Spleen (tissue), 11 donors: ENCODE data around the gene PCYT1B. TPM values are rescaled to one million over a fixed set of nuclear protein-coding genes. Genes with fewer than 3 reads are reported as not detected.

ENCODE experiments used
- DNase-seq: peaks from one replicate; pipeline ENCODE4 v3.0.0-alpha.2; 2020
- H3K27ac ChIP-seq, 8 donors: fragments of 200-600 bp; sonication (generic) in 7 of 8; 1 replicate in 4 of 8; 2 replicates in 4 of 8; pipeline versions ENCODE4 v1.5.0 to v1.8.0; 2016 to 2021; ENCODE audit warnings: inconsistent platforms in 4 of 8, mild to moderate bottlenecking in 4 of 8, moderate library complexity in 1 of 8
- H3K27me3 ChIP-seq, 7 donors: fragments of 200-600 bp; sonication (generic) in 6 of 7; replicated peaks in 1 of 7; 1 replicate in 4 of 7; 2 replicates in 3 of 7; pipeline versions ENCODE4 v1.5.0 to v1.8.0; 2016 to 2021; ENCODE audit warnings: inconsistent platforms in 3 of 7, mild to moderate bottlenecking in 1 of 7
- H3K36me3 ChIP-seq, 6 donors: fragments of 200-600 bp; sonication (generic) in 5 of 6; 1 replicate in 4 of 6; 2 replicates in 2 of 6; pipeline versions ENCODE4 v1.5.0 to v1.8.0; 2016 to 2021; ENCODE audit warnings: inconsistent platforms in 2 of 6
- H3K4me1 ChIP-seq, 6 donors: fragments of 200-600 bp; sonication (generic) in 5 of 6; 1 replicate in 3 of 6; 2 replicates in 3 of 6; pipeline versions ENCODE4 v1.5.0 to v1.8.0; 2016 to 2021; ENCODE audit warnings: inconsistent platforms in 3 of 6
- H3K4me3 ChIP-seq, 8 donors: fragments of 200-600 bp; sonication (generic) in 7 of 8; 1 replicate in 4 of 8; 2 replicates in 4 of 8; pipeline versions ENCODE4 v1.5.0 to v1.8.0; 2016 to 2021; ENCODE audit warnings: inconsistent platforms in 4 of 8, mild to moderate bottlenecking in 4 of 8, moderate library complexity in 2 of 8
- H3K9me3 ChIP-seq, 8 donors: fragments of 200-600 bp; sonication (generic) in 7 of 8; 1 replicate in 4 of 8; 2 replicates in 4 of 8; pipeline versions ENCODE4 v1.5.0 to v1.8.0; 2016 to 2021; ENCODE audit warnings: inconsistent platforms in 4 of 8
- CTCF ChIP-seq, 11 experiments: fragments of 200-600 bp in 7 of 11; fragments of 450-650 bp in 4 of 11; sonication (generic) in 4 of 11; IDR thresholded peaks in 8 of 11; conservative IDR thresholded peaks in 3 of 11; 1 replicate in 7 of 11; 2 replicates in 4 of 11; pipeline versions ENCODE4 v1.4.0 to v1.8.0; 2016 to 2021; ENCODE audit warnings: antibody characterized with exemption in 11 of 11, inconsistent platforms in 4 of 11, mild to moderate bottlenecking in 1 of 11
- POLR2A ChIP-seq, 3 donors: fragments of 450-650 bp; IDR thresholded peaks; one replicate each; pipeline ENCODE4 v1.5.1; 2017; ENCODE audit warnings: antibody characterized with exemption in 3 of 3, mild to moderate bottlenecking in 1 of 3
- POLR2AphosphoS5 ChIP-seq, 3 donors: sonication (generic); formaldehyde crosslinking; IDR thresholded peaks; one replicate each; pipeline ENCODE4 v1.5.1; 2017; ENCODE audit warnings: antibody characterized with exemption in 3 of 3
- WGBS, 5 donors: extraction: QIAGEN DNeasy Blood & Tissue Kit in 3 of 5; methylation state at CpG; one replicate each; pipeline versions ENCODE4 v1.1.5 to v1.1.7; 2013 to 2018; 5-methylcytosine and 5-hydroxymethylcytosine counted together
- intact Hi-C: fragments of 100-400 bp; cut with DNase I; formaldehyde crosslinking; loops from one replicate; pipeline ENCODE4 v1.15.0; 2023; ENCODE audit warnings: low total_unique reads
- polyA plus RNA-seq, 3 donors: library from polyadenylated mRNA; stranded (reverse); fragments of 200-250 nt; gene quantifications; one replicate each; pipeline ENCODE4 v1.2.1, GENCODE V29; 2013
- total RNA-seq, 7 donors: library from RNA; depleted of rRNA in 3 of 7; stranded (reverse); fragments of >200 nt in 3 of 7; fragmentation: NEBNext Ultra II Directional in 4 of 7; extraction: Animal tissue kit (Norgen Biotek cat#: 25700) in 4 of 7; gene quantifications; one replicate each; pipeline versions ENCODE4 v1.1.0 to v1.2.1, GENCODE V29; 2016 to 2021
- donor health status: healthy with polysubstance abuse.
- donor health status: DM: no; HTN: no; CAD: no; lungs with moderate emphysema.
- donor health status: DM: no; HTN: no; CAD: no.
- donor health status: Bipolar disorder and iron deficiency.
- donor health status: healthy.
- donor health status: DM: no; HTN: no; CAD: no.
- donor health status: DM: yes; HTN: yes; CAD: no.

The PCYT1B gene
- total and polyA plus RNA-seq, 10 donors: 0.02 to 1.5 (median 0.67) TPM

DNA sequence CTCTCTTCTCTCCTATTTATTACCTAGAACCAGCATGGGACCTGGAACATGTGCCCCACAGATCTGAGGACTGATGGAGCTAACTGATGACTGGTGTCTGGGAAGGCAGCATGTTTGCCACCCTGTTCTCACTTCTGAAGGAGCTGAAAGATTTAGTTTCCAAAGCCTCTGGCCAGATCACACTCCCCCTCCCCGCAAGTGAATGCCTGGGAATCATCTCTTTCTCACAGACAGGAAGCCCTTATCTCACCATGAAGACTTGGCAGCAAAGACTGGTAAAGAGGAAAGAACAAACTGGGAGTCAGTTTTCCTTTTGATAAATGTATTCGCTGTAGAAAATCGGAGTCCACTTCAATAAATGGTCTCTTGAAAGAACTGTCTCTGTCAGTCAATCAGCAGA is 21.0 kb upstream of the PCYT1B start:
- Histone ChIP-seq H3K27me3 (peaks cover 0 to 6% (median 0%) of the 10 kb centered on the region in 7 donors), H3K4me1 (no peaks in the 10 kb centered on the region), H3K36me3 (no peaks in the 10 kb centered on the region), H3K27ac (no peak overlapping the region), H3K4me3 (no peak overlapping the region), H3K9me3 (no peaks in the 10 kb centered on the region)
- TF ChIP-seq POLR2AphosphoS5 (IDR thresholded peaks at IDR 0.05): no peak
- no peak for TF ChIP-seq POLR2A (IDR thresholded peaks at IDR 0.05)
- TF ChIP-seq CTCF (IDR thresholded peaks at IDR 0.05 in 8 of 11, conservative IDR thresholded peaks at IDR 0.05 in 3 of 11): no peak
- DNase-seq: no peak
- WGBS, 5 donors: 24 to 52% (median 43%) methylated on average over 3 of the region's 3 CpGs
- intact Hi-C loops: no loop called here

- H3K27ac ChIP-seq: no peak overlapping the region
- 59 to 83% (median 82%) methylated on average over 2 to 4 of the region's 4 CpGs for whole genome bisulfite sequencing, 5 donors
- no peak for TF ChIP-seq POLR2A (IDR thresholded peaks at IDR 0.05)
- no peak for TF ChIP-seq CTCF (IDR thresholded peaks at IDR 0.05 in 8 of 11, conservative IDR thresholded peaks at IDR 0.05 in 3 of 11)
- no peak for TF ChIP-seq POLR2AphosphoS5 (IDR thresholded peaks at IDR 0.05)
- intact Hi-C loops: no loop called here
- H3K27me3 ChIP-seq: peaks cover 0 to 5% (median 0%) of the 10 kb centered on the region in 7 donors
- no peaks in the 10 kb centered on the region for H3K9me3 ChIP-seq
- no peaks in the 10 kb centered on the region for H3K36me3 ChIP-seq
- DNase-seq: no peak
- no peak overlapping the region for H3K4me3 ChIP-seq
- no peaks in the 10 kb centered on the region for H3K4me1 ChIP-seq
Observed at GRCh38 chrX:24662352-24662751, 15.2 kb upstream of the PCYT1B start.

DNA sequence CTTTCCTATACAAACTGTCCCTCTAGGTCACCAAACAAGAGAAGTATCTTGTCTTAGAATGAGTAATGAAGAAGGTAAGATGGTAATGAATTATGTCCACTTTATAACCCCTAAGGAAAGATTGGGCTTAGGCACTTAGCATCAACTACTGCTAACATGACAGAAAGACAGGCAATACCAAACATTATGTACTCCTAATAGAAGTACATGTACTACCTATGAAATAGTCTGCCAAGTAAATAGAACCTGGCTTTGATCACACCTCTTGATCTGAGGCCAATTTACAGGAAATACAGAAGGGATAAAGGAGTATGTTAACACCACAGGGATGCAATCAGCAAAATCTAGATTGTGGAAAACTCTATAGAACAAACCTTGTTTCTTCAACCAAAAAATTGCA is 14.1 kb upstream of the PCYT1B start:
- no peak for DNase-seq
- TF ChIP-seq CTCF (IDR thresholded peaks at IDR 0.05 in 8 of 11, conservative IDR thresholded peaks at IDR 0.05 in 3 of 11) (no peak), POLR2AphosphoS5 (IDR thresholded peaks at IDR 0.05) (no peak)
- no peaks in the 10 kb centered on the region for H3K27me3 ChIP-seq
- no peak overlapping the region for H3K4me3 ChIP-seq
- no peaks in the 10 kb centered on the region for H3K9me3 ChIP-seq
- intact Hi-C loops: no loop called here
- H3K36me3 ChIP-seq: no peaks in the 10 kb centered on the region
- H3K4me1 ChIP-seq: no peaks in the 10 kb centered on the region
- H3K27ac ChIP-seq: no peak overlapping the region

- intact Hi-C loops: no loop called here
- 70 to 92% (median 81%) methylated on average over 3 of the region's 3 CpGs for WGBS, 5 donors
Observed at GRCh38 chrX:24659646-24660045, 12.5 kb upstream of the PCYT1B start.

More at GRCh38 chrX:24659646-24660045, 12.5 kb upstream of the PCYT1B start:
- TF ChIP-seq CTCF (IDR thresholded peaks at IDR 0.05 in 8 of 11, conservative IDR thresholded peaks at IDR 0.05 in 3 of 11) (no peak), POLR2AphosphoS5 (IDR thresholded peaks at IDR 0.05) (no peak), POLR2A (IDR thresholded peaks at IDR 0.05) (no peak)
- H3K4me1 ChIP-seq: no peaks in the 10 kb centered on the region
- H3K4me3 ChIP-seq: no peak overlapping the region
- no peaks in the 10 kb centered on the region for H3K36me3 ChIP-seq
- DNase-seq: no peak
- no peaks in the 10 kb centered on the region for H3K27me3 ChIP-seq
- H3K27ac ChIP-seq: no peak overlapping the region
- no peaks in the 10 kb centered on the region for H3K9me3 ChIP-seq
